Lower leg skin (tissue), 4 donors: ENCODE data around the gene WDR74. TPM values are rescaled to one million over a fixed set of nuclear protein-coding genes. Genes with fewer than 3 reads are reported as not detected.
A peak's percentile ranks its signal among the peaks of the same experiment; 100 is the strongest.

Experiments
- DNase-seq, 2 donors: peaks; one replicate each; pipeline ENCODE4 v3.0.0-alpha.2; 2019; ENCODE audit warnings: low spot score in 2 of 2
- H3K4me3 ChIP-seq: fragments of 200-600 bp; sonication (generic); 2 replicates; pipeline ENCODE4 v1.5.1; 2017; ENCODE audit warnings: mild to moderate bottlenecking, low read depth; ENCODE audit not compliant: poor library complexity, severe bottlenecking
- CTCF ChIP-seq, 3 donors: fragments of 450-650 bp; IDR thresholded peaks; one replicate each; pipeline ENCODE4 v1.5.1; 2016; ENCODE audit warnings: antibody characterized with exemption in 3 of 3, mild to moderate bottlenecking in 3 of 3, moderate library complexity in 2 of 3
- POLR2A ChIP-seq, 2 donors: fragments of 450-650 bp; IDR thresholded peaks; one replicate each; pipeline ENCODE4 v1.6.1; 2016 to 2017; ENCODE audit warnings: antibody characterized with exemption in 2 of 2, mild to moderate bottlenecking in 1 of 2, moderate library complexity in 1 of 2
- WGBS, 2 donors: methylation state at CpG; one replicate each; pipeline ENCODE4 v1.1.5; 2018; 5-methylcytosine and 5-hydroxymethylcytosine counted together
- intact Hi-C: fragments of 100-400 bp; cut with DNase I; formaldehyde crosslinking; loops from one replicate; pipeline ENCODE4 v1.15.0; 2023; ENCODE audit warnings: low total_unique reads
- total RNA-seq, 4 donors: library from RNA; depleted of rRNA; stranded (reverse); fragments of >200 nt; gene quantifications; one replicate each; pipeline ENCODE4 v1.1.0, GENCODE V29; 2016

Gene WDR74
- 10 to 100 TPM; 49.7 to 93.8 (median 64.3) TPM for total RNA-seq

- intact Hi-C loops, result no loop called here
These were observed at the start of gene WDR74 for GRCh38 chr11:62839050-62839945. TSS of gene WDR74 (minus strand) at chr11:62839590. CDS start at chr11:62839570, 20 bp downstream.

GRCh38 chr11:62889126-62889483, 49.7 kb upstream of the WDR74 start:
- intact Hi-C loops, result no loop called here
- TF ChIP-seq POLR2A (IDR thresholded peaks at IDR 0.05) (no peak), CTCF (IDR thresholded peaks at IDR 0.05) (no peak)
- WGBS, 2 donors, result 61 to 64% methylated on average over 2 of the region's 2 CpGs
- no peak overlapping the region for H3K4me3 ChIP-seq
- no peak for DNase-seq

More at GRCh38 chr11:62839050-62839945, at the start of gene WDR74:
- peak; percentile 92 to 98 for DNase-seq
- H3K4me3 ChIP-seq, result peak within 1 kb of the TSS; percentile 67
- 1% methylated on average over 30 to 54 of the region's 62 CpGs for WGBS, 2 donors
- peak in 1 of 2 donors; percentile 79 for TF ChIP-seq POLR2A (IDR thresholded peaks at IDR 0.05)
- no peak for TF ChIP-seq CTCF (IDR thresholded peaks at IDR 0.05)

- WGBS, 2 donors, result 92% methylated on average over 13 to 14 of the region's 14 CpGs
- TF ChIP-seq CTCF (IDR thresholded peaks at IDR 0.05), result no peak
- TF ChIP-seq POLR2A (IDR thresholded peaks at IDR 0.05), result no peak
- H3K4me3 ChIP-seq, result no peak overlapping the region
- DNase-seq, result no peak
- intact Hi-C loops, result no loop called here
These were observed 49.0 kb upstream of the WDR74 start for GRCh38 chr11:62888406-62888805.

- intact Hi-C loops, result no loop called here
- TF ChIP-seq CTCF (IDR thresholded peaks at IDR 0.05), result no peak
- 82 to 91% methylated on average over 11 of the region's 11 CpGs for whole genome bisulfite sequencing, 2 donors
- H3K4me3 ChIP-seq, result no peak overlapping the region
- DNase-seq, result no peak
These were observed 45.9 kb upstream of the WDR74 start for GRCh38 chr11:62885137-62885750.

- intact Hi-C loops, result no loop called here
- no peak overlapping the region for H3K4me3 ChIP-seq
- no peak for TF ChIP-seq POLR2A (IDR thresholded peaks at IDR 0.05)
- TF ChIP-seq CTCF (IDR thresholded peaks at IDR 0.05), result no peak
- no peak for DNase-seq
- 54 to 63% methylated on average over 3 of the region's 3 CpGs for WGBS, 2 donors
These were observed 44.3 kb upstream of the WDR74 start for GRCh38 chr11:62883673-62884072.
